H1 (cell line): ENCODE results near the gene ERMARD. TPM values are rescaled to one million over a fixed set of nuclear protein-coding genes. Genes with fewer than 3 reads are reported as not detected.

ENCODE experiments used
- GABPA ChIP-seq: IDR thresholded peaks from 2 replicates; pipeline ENCODE4 v1.6.1; 2011; ENCODE audit warnings: mild to moderate bottlenecking, low read length, moderate library complexity, borderline replicate concordance; ENCODE audit not compliant: insufficient read depth
- GTF2F1 ChIP-seq: IDR thresholded peaks from 2 replicates; pipeline ENCODE4 v1.6.1; 2012; ENCODE audit warnings: low read depth, low read length, improper control_type of control experiment, borderline replicate concordance
- KDM4A ChIP-seq: IDR thresholded peaks from one replicate; pipeline ENCODE4 v1.7.1; 2012; ENCODE audit warnings: low read depth, mild to moderate bottlenecking, moderate library complexity, low read length, inconsistent platforms; ENCODE audit not compliant: severe bottlenecking
- SIX5 ChIP-seq: IDR thresholded peaks from 2 replicates; pipeline ENCODE4 v1.6.1; 2011; ENCODE audit warnings: mild to moderate bottlenecking, low read depth, low read length
- YY1 ChIP-seq: IDR thresholded peaks from 2 replicates; pipeline ENCODE4 v1.6.1; 2011; ENCODE audit warnings: low read depth, mild to moderate bottlenecking, low read length
- polyA plus RNA-seq, 7 experiments: library from polyadenylated mRNA; depleted of rRNA in 3 of 7; stranded (reverse) in 5 of 7; unstranded in 2 of 7; fragments of >200 nt in 5 of 7; fragments of 200-250 nt in 2 of 7; gene quantifications; 1 replicate in 5 of 7; 2 replicates in 1 of 7; 4 replicates in 1 of 7; pipeline versions ENCODE4 v1.2.1 to v1.2.3, GENCODE V29; 2011 to 2013; ENCODE audit warnings: missing spikeins in 2 of 7, mixed read lengths in 2 of 7
- total RNA-seq: library from RNA; stranded (reverse); fragmentation: NEBNext Ultra II Directional; extraction: Animal tissue kit (Norgen Biotek cat#: 25700); gene quantifications from 2 replicates; pipeline ENCODE4 v1.2.1, GENCODE V29; 2021

Gene ERMARD
- total and polyA plus RNA-seq, 2 of the 8 experiments (the other 6 are each of a cell fraction or from before 2014, with no cell fraction given) = 12.2 to 25.6 TPM

DNA sequence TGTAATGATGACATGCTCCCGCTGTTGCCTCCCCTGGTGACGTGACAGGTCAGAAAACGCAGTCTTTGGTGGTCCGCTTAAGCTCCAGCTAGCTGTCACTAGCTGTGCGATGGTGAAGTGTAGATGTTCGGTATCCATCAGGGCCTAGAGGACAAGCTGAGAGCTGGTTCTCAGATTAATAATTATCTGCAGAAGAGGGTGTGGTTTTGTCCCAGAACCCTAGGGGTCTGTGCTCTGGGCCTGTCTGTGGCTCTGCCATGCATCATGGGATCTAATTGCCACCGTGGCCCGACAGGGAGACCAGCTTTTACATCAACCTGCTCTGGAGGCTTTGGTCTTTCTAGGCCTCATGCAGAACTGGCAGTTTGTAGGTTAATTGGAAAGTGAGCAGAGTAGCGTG lies 34.1 kb downstream of the ERMARD start (continued):
- TF ChIP-seq KDM4A (no peak), YY1 (no peak), GABPA (no peak), GTF2F1 (no peak), SIX5 (no peak)
